Measurements from ENCODE around the gene ACSF3.

The ACSF3 gene

GRCh38 chr16:89131783-89132182, 38.1 kb downstream of the ACSF3 start:
- no peak for DNase-seq (ENCODE audit: low read depth)

DNA sequence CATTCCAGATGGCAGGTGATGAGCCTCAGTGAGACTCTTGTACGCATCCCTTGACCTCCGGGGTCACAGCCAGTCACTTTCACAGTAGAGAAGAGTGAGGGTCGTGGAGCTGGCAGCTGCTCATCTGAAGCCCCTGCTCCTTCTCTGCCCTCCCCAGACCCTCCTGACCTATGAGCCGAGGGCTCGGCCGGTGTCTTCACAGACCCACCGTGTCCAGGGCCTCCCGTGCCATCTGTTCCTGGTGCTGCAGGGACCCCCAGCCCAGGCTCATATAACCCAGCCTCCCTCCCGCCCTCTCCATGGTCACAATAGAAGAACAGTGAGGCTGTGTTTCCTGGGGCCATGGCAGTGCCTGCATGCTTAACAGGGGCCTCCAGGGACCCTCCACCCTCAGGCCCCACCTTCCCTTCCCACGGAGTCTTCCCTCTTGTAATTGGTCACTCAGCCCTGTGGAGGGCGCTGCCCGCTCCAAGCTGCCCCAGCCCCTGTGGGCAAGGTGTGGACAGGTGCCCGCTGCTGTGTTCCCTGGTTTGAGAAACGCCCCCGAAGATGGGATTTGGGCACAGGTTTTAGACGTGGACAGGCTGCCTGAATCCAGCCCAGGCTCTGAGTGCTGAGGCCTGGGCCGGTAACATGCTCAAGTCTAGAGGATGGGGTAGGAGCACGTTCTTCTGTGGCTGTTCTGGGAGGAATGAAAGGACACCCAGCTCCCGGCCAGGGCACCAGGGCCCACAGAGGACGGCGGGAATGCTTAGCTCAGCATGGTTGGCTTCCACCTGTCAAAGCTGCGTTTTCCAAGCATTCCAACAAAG, 38.7 kb downstream of the ACSF3 start:
- no peak for DNase-seq (ENCODE audit: low read depth)

DNA sequence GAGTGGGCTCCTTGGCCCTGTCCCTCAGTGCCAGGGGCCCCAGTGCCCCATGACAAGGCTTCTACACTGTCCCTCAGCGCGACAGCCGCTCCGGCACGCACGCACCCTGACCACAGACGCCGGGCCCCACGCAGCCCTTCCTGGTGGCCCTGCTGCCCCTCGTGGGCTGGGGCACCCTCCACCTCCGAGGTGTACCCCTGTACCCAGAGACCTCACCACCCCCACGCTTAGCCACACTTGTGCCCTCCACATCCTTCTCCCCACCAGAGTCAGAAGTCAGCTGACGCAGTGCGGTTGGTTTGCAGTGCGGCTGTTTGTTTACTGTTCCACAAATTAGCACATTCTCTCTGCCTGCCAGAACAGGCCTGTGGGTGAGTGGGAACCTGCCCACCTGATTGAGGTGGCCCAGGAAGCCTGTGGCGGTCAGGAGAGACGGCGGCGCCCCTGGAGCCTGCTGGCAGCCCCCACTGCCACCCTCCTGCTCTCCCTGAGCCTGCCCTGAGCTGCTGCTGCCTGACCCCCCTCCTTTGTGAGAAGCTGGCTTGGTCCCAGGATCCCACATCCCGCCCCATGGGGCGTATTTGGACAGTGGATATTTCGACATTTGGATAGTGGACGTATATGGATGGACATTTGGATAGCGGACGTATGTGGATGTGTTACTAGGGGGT, 39.9 kb downstream of the ACSF3 start:
- no peak for DNase-seq (ENCODE audit: low read depth)

DNA sequence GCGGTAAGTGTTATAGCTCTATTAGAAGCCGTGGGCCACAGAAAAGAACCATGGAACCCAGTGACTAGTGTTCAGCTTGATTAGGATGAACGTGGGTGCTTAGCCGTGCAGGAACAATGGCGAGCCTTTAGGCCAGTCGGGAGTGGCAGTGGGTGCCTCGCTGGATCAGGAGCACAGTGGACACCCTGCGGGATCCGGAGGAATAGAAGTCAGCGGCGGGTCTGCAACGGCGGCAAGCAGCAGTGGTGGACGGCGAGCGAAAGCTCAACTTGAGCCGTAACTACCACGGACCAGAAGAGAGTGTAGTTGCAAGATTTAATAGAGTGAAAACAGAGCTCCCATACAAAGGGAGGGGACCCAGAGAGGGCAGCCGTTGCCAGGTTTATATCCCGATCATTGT, 40.6 kb downstream of the ACSF3 start:
- no peak for DNase-seq (ENCODE audit: low read depth)

DNA sequence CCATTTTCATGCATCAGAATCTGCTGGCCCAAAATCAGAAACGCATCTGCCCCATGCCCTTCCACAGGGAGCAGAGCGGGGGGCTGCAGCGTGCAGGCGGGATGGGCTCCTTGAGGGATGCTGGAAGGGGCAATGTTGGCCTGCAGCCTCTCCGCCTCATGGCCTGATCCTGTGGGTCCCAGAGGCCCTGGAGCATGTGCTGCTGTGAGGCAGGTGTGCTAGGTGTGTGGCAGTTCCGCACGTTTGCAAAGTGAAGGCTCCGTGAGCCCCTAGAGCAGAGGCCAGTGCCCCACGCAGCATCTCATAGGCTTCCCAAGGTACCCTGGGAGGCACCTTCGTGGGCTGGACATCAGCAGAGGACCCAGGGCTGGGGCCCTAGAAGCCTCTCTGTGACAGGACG, 41.5 kb downstream of the ACSF3 start:
- no peak for DNase-seq (ENCODE audit: low read depth)

GRCh38 chr16:89135971-89136765, 42.5 kb downstream of the ACSF3 start:
- DNase-seq (ENCODE audit: low read depth): no peak

GRCh38 chr16:89136931-89137330, 43.3 kb downstream of the ACSF3 start:
- no peak for DNase-seq (ENCODE audit: low read depth)

GRCh38 chr16:89137666-89138512, 44.2 kb downstream of the ACSF3 start:
- DNase-seq (ENCODE audit: low read depth): no peak

- no peak for DNase-seq (ENCODE audit: low read depth)
Measured at GRCh38 chr16:89138513-89138795, 44.8 kb downstream of the ACSF3 start.

DNA sequence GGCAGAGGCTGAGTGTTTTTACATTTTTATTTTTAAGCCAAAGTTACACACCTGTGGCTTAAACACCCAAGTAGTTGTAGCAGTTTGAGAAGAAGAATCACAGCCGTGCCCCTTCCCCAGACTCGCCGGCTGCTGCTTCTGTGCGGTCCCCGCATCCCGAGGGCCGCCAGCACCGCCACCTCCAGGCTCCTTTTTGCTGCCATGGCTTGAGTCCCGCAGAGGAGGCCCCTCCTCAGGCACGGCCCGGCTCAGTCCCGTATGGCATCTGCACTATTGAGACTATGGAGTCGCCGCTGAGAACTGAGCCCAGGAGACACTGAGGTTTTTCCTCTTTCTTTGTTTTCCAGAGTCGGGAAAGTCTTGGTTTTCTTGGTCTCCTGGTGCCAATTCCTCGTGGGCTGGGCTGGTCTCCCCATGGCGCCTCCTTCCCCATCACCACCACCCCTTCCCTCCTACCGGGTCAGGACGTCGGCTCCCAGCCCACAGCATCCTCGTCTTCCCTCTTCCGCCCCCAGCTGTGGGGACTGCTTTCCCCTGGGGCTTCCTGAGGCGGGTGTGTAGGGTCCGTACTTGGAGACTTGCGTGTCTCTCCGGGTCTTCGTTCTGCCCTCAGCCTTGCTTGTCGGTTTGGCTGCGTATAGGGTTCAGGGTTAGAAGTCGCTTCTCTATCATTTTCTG, 45.3 kb downstream of the ACSF3 start:
- no peak for DNase-seq (ENCODE audit: low read depth)

GRCh38 chr16:89139907-89140361, 46.3 kb downstream of the ACSF3 start:
- DNase-seq (ENCODE audit: low read depth): no peak

- no peak for DNase-seq (ENCODE audit: low read depth)
Measured at GRCh38 chr16:89140401-89140800, 46.7 kb downstream of the ACSF3 start.

- DNase-seq (ENCODE audit: low read depth): no peak
Measured at GRCh38 chr16:89140981-89141883, 47.6 kb downstream of the ACSF3 start.

- no peak for DNase-seq (ENCODE audit: low read depth)
Measured at GRCh38 chr16:89141884-89142267, 48.2 kb downstream of the ACSF3 start.

GRCh38 chr16:89142474-89143195, 49.0 kb downstream of the ACSF3 start:
- no peak for DNase-seq (ENCODE audit: low read depth)

DNA sequence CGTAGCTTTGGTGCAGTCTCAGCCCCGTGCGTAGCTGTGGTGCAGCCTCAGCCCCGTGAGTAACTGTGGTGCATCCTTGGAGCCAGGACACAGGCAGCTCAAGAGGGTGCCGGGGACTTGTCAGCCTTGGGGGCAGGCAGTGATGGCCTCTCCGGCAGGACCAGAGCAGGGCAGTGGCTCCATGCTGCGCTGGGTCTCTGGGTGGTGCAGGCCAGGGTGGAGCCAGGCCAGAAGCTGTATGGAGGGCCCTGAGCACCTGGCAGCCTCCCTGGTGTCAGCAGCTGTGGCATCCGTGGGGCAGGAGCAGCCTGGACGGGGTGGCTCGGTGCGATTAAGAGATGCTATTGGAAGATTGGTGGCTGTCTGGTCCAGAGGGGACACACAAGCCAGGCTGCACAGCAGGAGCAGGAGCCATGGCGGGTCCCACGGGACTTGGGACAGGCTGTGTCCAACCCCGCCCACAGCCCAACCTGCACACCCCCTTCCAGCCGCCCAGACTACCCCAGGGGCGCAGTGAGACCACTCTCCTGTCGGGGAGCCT, 49.6 kb downstream of the ACSF3 start:
- no peak for DNase-seq (ENCODE audit: low read depth)

- no peak for DNase-seq (ENCODE audit: low read depth)
Measured at GRCh38 chr16:89143911-89144675, 50.4 kb downstream of the ACSF3 start.

DNA sequence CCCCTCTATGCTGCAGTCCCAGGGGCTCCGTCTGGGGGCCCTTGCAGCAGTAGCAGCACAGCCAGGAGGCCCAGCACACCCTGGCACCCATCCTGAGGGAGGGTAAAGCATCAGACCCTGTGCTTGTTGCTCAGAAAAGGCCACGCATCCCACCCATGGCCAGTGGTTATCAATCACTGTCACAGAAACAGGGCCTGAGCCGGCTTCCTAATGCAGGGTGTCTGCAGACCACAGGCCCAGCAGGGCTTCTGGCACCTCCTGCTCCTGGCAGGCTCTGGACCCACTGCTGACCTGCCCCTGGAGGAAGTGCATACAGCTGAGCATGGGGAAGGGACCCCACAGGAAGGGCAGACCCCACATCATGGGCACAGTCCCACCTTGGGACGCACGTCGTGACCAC, 51.0 kb downstream of the ACSF3 start:
- DNase-seq (ENCODE audit: low read depth): no peak
